GM23248 (cell line): ENCODE data around the gene HSF2BP.

Source experiments
- EZH2 ChIP-seq: fragments of 200-600 bp; sonication (generic); IDR thresholded peaks from 2 replicates; pipeline ENCODE4 v1.6.1; 2018; ENCODE audit warnings: antibody characterized with exemption, mild to moderate bottlenecking; ENCODE audit not compliant: insufficient read depth, poor library complexity, severe bottlenecking
- EZH2phosphoT487 ChIP-seq: fragments of 200-600 bp; sonication (generic); IDR thresholded peaks from 2 replicates; pipeline ENCODE4 v1.6.1; 2018; ENCODE audit warnings: antibody characterized with exemption, moderate library complexity, mild to moderate bottlenecking, low read depth; ENCODE audit not compliant: insufficient read depth

DNA sequence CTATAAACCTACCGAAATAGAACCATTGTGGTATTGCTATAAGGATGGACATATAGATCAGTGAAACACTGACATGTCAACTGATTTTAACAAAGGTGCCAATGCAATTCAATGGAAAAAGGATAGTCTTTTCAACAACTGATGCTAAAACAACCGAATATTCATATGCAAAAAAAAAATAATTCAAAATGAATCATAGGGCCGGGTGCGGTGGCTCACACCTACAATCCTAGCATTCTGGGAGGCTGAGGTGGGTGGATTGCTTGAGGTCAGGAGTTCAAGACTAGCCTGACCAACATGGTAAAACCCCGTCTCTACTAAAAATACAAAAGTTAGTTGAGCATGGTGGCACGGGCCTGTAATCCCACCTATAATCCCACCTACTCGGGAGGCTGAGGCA, 23.9 kb downstream of the HSF2BP start:
- TF ChIP-seq EZH2 (no peak), EZH2phosphoT487 (no peak)
